Neural cell (in vitro differentiated cells): ENCODE measurements around the gene UQCC2. TPM values are rescaled to one million over a fixed set of nuclear protein-coding genes. Genes with fewer than 3 reads are reported as not detected.

Experiments
- H2AFZ ChIP-seq: fragments of 200-600, 300-800 bp; sonication (generic), shearing (Covaris generic); 2 replicates; pipeline ENCODE4 v1.6.0; 2014; ENCODE audit warnings: low read depth, mild to moderate bottlenecking, antibody characterized with exemption, low read length, moderate library complexity
- H3F3A ChIP-seq: fragments of 200-600 bp; shearing (Covaris generic); 2 replicates; pipeline ENCODE4 v1.6.1; 2016; ENCODE audit warnings: mild to moderate bottlenecking, moderate library complexity, mixed read lengths, antibody characterized with exemption, low read length; ENCODE audit not compliant: insufficient read depth, poor library complexity, severe bottlenecking
- H3K27ac ChIP-seq: fragments of 200-600, 300-800 bp; sonication (generic), shearing (Covaris generic); 2 replicates; pipeline ENCODE4 v1.5.1; 2014; ENCODE audit warnings: mild to moderate bottlenecking, low read length, moderate library complexity
- H3K27me3 ChIP-seq: fragments of 300-800, 200-600 bp; sonication (generic), shearing (Covaris generic); 2 replicates; pipeline ENCODE4 v1.6.0; 2014; ENCODE audit warnings: mild to moderate bottlenecking, low read depth, low read length, moderate library complexity; ENCODE audit not compliant: insufficient read depth
- H3K36me3 ChIP-seq: fragments of 300-800, 200-600 bp; sonication (generic), shearing (Covaris generic); 2 replicates; pipeline ENCODE4 v1.5.1; 2014; ENCODE audit warnings: mild to moderate bottlenecking, antibody characterized with exemption, low read length, moderate library complexity; ENCODE audit not compliant: insufficient read depth
- H3K4me2 ChIP-seq: fragments of 300-800, 200-600 bp; sonication (generic), shearing (Covaris generic); 2 replicates; pipeline ENCODE4 v1.6.0; 2014; ENCODE audit warnings: mild to moderate bottlenecking, low read length
- H3K4me3 ChIP-seq: fragments of 300-800, 200-600 bp; sonication (generic), shearing (Covaris generic); 2 replicates; pipeline ENCODE4 v1.5.1; 2014; ENCODE audit warnings: mild to moderate bottlenecking, low read length, moderate library complexity
- H3K79me2 ChIP-seq: fragments of 200-600 bp; shearing (Covaris generic); replicated peaks from 2 replicates; pipeline ENCODE4 v1.6.0; 2014; ENCODE audit warnings: mild to moderate bottlenecking, low read length, moderate library complexity; ENCODE audit not compliant: insufficient read depth
- H3K9ac ChIP-seq: fragments of 300-800, 200-600 bp; sonication (generic), shearing (Covaris generic); 2 replicates; pipeline ENCODE4 v1.6.1; 2016; ENCODE audit warnings: mild to moderate bottlenecking, low read length, mixed read lengths
- H3K9me2 ChIP-seq: fragments of 200-600 bp; shearing (Covaris generic); 2 replicates; pipeline ENCODE4 v1.6.1; 2016; ENCODE audit warnings: mild to moderate bottlenecking, low read length, mixed read lengths; ENCODE audit not compliant: insufficient read depth
- H3K9me3 ChIP-seq: fragments of 200-600, 300-800 bp; sonication (generic), shearing (Covaris generic); 2 replicates; pipeline ENCODE4 v1.6.1; 2016; ENCODE audit warnings: mild to moderate bottlenecking, mixed run types, low read length, moderate library complexity, mixed read lengths
- H4K20me1 ChIP-seq: fragments of 200-600 bp; shearing (Covaris generic); 2 replicates; pipeline ENCODE4 v1.6.1; 2016; ENCODE audit warnings: mild to moderate bottlenecking, mixed run types; ENCODE audit not compliant: insufficient read depth
- CTCF ChIP-seq: fragments of 450-650 bp; IDR thresholded peaks from 2 replicates; pipeline ENCODE4 v1.5.1; 2014; ENCODE audit warnings: antibody characterized with exemption, mild to moderate bottlenecking, moderate library complexity; ENCODE audit not compliant: poor library complexity, severe bottlenecking
- EP300 ChIP-seq: fragments of 450-650 bp; conservative IDR thresholded peaks from 2 replicates; pipeline ENCODE4 v1.6.1; 2014; ENCODE audit warnings: antibody characterized with exemption, mild to moderate bottlenecking, moderate library complexity; ENCODE audit not compliant: poor library complexity, severe bottlenecking
- EZH2 ChIP-seq: fragments of 200-600, 300-800 bp; shearing (Covaris generic), sonication (generic); IDR thresholded peaks from 2 replicates; pipeline ENCODE4 v1.6.1; 2014; ENCODE audit warnings: antibody characterized with exemption, low read length, borderline replicate concordance, mild to moderate bottlenecking; ENCODE audit not compliant: insufficient read depth, poor library complexity, severe bottlenecking
- MXI1 ChIP-seq: fragments of 450-650 bp; conservative IDR thresholded peaks from 2 replicates; pipeline ENCODE4 v1.6.1; 2014; ENCODE audit warnings: antibody characterized with exemption, mild to moderate bottlenecking; ENCODE audit not compliant: poor library complexity, severe bottlenecking
- POLR2AphosphoS5 ChIP-seq: IDR thresholded peaks from 2 replicates; pipeline ENCODE4 v1.6.1; 2012
- RAD21 ChIP-seq: fragments of 450-650 bp; conservative IDR thresholded peaks from 2 replicates; pipeline ENCODE4 v1.6.1; 2014; ENCODE audit warnings: antibody characterized with exemption, mild to moderate bottlenecking, moderate library complexity
- REST ChIP-seq: IDR thresholded peaks from 2 replicates; pipeline ENCODE4 v1.6.1; 2012; ENCODE audit warnings: borderline replicate concordance
- SMC3 ChIP-seq: fragments of 450-650 bp; conservative IDR thresholded peaks from 2 replicates; pipeline ENCODE4 v1.6.1; 2014; ENCODE audit warnings: antibody characterized with exemption, mild to moderate bottlenecking, moderate library complexity; ENCODE audit not compliant: poor library complexity
- TAF1 ChIP-seq: IDR thresholded peaks from 2 replicates; pipeline ENCODE4 v1.6.1; 2012; ENCODE audit warnings: low read depth
- polyA plus RNA-seq: library from polyadenylated mRNA; depleted of rRNA; stranded (reverse); fragments of >200 nt; gene quantifications from 2 replicates; pipeline ENCODE4 v1.2.3, GENCODE V29; 2014

UQCC2 gene
- polyA plus RNA-seq, 1 donor from 2014 or later: 123 TPM

- Histone ChIP-seq H3K4me2 (no peak overlapping the region), H3K4me3 (no peak overlapping the region), H3K9ac (no peak overlapping the region), H3K9me2 (no peaks in the 10 kb centered on the region), H3K27ac (no peak overlapping the region), H3K27me3 (no peaks in the 10 kb centered on the region), H3K36me3 (no peaks in the 10 kb centered on the region), H2AFZ (no peak overlapping the region), H3K9me3 (no peaks in the 10 kb centered on the region), H3K79me2 (no peaks in the 10 kb centered on the region), H4K20me1 (no peaks in the 10 kb centered on the region), H3F3A (no peaks in the 10 kb centered on the region)
- TF ChIP-seq REST (no peak), POLR2AphosphoS5 (no peak), SMC3 (no peak), CTCF (no peak), MXI1 (no peak), EZH2 (no peak), TAF1 (no peak), EP300 (no peak), RAD21 (no peak)
These were observed 38.9 kb upstream of the UQCC2 start for GRCh38 chr6:33750244-33750991.

GRCh38 chr6:33749401-33749800 is 37.9 kb upstream of the UQCC2 start:
- H3K9me3 ChIP-seq: no peaks in the 10 kb centered on the region
- H3K27ac ChIP-seq: no peak overlapping the region
- no peak overlapping the region for H3K4me2 ChIP-seq
- H3K36me3 ChIP-seq: no peaks in the 10 kb centered on the region
- no peak overlapping the region for H3K9ac ChIP-seq
- no peak overlapping the region for H3K4me3 ChIP-seq
- H2AFZ ChIP-seq: no peak overlapping the region
- no peaks in the 10 kb centered on the region for H4K20me1 ChIP-seq
- no peaks in the 10 kb centered on the region for H3K27me3 ChIP-seq
- H3F3A ChIP-seq: no peaks in the 10 kb centered on the region
- no peaks in the 10 kb centered on the region for H3K9me2 ChIP-seq
- no peaks in the 10 kb centered on the region for H3K79me2 ChIP-seq
- TF ChIP-seq REST (no peak), MXI1 (no peak), EZH2 (no peak), TAF1 (no peak), SMC3 (no peak), CTCF (no peak), EP300 (no peak), RAD21 (no peak), POLR2AphosphoS5 (no peak)
